ENCODE results near the gene VWA7.

Gene VWA7

DNA sequence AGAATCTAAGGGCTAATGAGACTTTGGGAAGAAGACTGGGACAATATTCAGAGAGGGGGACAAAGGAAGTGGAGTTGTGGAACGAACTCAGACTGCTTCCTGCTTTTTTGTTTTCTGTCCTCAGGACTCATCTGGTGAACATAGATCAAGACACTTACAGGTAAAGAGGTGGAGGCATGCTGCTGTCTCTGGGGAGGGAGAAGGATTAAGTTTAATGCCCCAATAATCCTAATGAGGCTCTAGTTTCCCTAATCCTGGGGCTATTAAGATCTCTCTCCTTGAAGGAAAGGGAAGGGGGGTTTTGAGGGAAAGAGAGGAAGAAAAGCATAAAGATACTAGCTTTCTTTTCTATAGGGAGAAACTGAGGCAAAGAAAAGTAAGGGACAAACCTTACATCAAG lies 32.7 kb downstream of the VWA7 start:
- DNase-seq, result no peak

- DNase-seq, result no peak
These were observed 34.2 kb downstream of the VWA7 start for GRCh38 chr6:31742894-31743293.

DNA sequence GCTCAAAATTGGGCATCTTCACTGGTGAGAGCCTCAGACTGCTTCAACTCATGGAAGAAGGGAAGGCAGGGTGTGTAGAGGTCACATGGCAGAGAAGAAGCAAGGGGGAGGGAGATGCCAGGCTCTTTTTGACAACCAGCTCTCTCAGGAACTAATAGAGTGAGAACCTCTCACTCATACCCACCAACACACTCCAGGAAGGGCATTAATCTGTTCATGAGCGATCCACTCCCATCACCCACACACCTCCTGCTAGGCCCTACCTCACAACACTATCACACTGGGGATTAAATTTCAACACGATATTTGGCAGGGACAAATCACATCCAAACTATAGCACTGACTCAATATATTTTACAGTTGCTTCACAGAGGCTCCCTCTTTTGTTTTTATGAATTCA lies 35.3 kb downstream of the VWA7 start:
- DNase-seq, result no peak

DNA sequence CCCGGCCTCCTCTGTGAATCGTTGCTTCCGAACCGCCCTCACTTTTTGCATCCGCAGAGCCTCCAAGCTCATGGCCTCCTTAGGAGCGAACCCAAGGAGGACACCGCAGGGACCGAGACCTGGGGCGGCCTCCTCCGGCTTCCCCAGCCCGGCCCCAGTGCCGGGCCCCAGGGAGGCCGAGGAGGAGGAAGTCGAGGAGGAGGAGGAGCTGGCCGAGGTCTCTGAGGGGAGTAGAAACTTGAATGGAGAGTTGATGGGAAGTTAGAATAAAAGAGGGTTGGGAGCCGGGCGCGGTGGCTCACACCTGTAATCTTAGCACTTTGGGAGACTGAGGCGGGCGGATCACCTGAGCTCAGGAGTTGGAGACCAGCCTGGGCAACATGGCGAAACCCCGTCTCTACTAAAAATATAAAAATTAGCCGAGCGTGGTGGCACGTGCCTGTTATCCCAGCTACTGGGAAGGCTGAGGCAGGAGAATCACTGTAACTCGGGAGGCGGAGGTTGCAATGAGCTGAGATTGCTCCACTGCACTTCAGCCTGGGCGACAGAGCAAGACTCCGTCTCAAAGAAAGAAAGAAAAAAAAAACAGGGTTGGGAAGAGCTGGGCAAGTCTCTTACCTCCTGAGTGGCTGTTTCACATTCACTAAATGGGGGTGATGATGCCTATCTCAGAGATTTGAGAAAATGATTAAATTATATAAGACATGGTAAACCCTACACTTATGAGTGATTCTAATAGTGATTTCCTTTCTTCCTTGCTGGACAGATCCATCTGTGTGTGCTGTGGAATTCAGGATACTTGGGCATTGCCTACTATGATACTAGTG lies 36.5 kb downstream of the VWA7 start:
- DNase-seq, result no peak

- DNase-seq, result peak; percentile 98
These were observed 37.3 kb downstream of the VWA7 start, which contains the start of gene MSH5 for GRCh38 chr6:31739639-31740396. TSS of gene MSH5 (plus strand) at chr6:31740005. CDS start at chr6:31740467, 462 bp downstream.

DNA sequence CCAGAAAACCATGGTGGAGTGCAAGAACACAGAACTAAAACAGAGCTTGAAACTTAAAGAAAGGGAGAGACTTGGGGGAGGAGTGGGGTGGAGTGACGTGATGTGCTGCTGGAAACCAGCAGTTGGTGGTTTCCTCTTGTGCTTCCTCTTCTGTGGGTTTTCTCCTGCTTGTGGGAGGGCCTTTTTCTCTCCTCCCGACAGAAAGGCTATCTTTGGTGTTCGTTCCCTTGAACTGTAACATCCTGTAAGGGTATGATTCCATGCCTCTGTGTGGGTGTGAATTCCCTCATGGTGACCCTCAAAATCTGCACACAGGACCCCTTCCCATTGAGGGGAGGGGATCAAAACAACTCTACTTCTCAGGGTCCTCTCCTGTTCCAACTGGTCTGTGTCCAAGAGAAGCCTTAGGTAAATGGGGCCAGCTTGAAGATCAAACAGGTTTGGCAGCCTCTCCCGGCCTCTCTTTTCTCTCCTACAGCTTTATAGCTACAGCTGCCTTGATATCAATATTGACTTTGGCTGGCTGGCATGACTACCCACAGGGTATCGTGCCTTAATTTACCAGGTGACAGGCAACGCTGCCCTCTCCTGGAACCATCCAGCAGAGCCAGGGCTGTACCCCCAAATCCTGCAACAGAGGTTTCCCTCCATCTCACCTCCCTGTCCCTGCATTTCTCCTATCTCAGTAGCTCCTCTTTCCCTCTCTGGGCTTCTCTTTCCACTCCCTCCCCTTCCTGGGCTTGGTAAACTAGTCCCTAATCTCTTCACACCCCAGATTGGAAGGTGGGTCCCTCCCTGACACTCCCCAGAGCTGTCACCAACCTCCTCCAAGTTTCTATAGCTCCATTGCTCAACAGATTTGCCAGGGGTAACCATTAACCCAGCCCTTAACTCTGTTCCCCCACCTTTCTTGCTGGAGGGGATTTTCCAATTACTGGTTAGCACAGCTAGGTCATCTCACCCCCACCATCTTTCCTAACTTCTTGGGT lies 38.8 kb downstream of the VWA7 start:
- DNase-seq, result peak; percentile 15

GRCh38 chr6:31737315-31737990 lies 39.7 kb downstream of the VWA7 start:
- DNase-seq, result no peak

GRCh38 chr6:31736768-31737314 lies 40.3 kb downstream of the VWA7 start:
- no peak for DNase-seq

DNA sequence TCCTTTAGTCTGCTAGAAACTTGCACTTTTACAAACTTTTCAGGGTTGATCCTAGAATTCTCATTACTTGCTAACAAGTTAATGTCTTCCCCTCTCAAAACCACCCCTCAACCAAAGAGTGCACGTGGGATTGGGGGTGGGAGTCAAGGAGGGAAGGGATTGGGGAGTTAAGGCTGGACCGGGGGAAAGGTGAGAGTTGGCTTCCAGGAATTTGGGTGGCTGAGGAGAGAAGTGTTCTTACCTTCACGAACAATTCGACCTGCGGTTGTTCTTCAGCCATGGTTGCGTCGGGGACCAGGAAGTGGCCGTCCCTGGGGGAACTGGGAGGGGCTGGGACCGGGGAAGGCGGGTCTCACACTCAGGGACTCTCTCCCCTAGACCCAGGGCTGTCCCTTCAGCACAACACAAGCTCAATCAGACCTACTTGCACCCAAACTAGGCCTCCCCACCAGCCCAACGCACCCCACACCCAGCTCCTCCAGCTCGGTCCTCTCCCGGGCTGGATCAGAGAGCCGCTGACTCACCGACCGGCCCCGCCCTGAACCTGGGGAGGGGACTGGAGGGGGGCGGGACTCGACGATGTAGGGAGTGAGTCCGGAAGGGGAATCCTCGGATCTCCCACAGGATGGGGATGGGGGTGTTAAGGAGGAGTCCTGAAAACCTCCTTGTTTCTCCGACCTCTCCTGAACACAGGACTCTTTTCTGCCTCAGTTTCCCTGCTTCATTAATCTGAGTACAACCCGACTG lies 40.9 kb downstream of the VWA7 start, which contains the start of gene CLIC1:
TSS of gene CLIC1 (minus strand) at position 510 of the 747 bp plus-strand sequence. CDS start at position 280, 230 bp downstream.
- DNase-seq, result no peak

DNA sequence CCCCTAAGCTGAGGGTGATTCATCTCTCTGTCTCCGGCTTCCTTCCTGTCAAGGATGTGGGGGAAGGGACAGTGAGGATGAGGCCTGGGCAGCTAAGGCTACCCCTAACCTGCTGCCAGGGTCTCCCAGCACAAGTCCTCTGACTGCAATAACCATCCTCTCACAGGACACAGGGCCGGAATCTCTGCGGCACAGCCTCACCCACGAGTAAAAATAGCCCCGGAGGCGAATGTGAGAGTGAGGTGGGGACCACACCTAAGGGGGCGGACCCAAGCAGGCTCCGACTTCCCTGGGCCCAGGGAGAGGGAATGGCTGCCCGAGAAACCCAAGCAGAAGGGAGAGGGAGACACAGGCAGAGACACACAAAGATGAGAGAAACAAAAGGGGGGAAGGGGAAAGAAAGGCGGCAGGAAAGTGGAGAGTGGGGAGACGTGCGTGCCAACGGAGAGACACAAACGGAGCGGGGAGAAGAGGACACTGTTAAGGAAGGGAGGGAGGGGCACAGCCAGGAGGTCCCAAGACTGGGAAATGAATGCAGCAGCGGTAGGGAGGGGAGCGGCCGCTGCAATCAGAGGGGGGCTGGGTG lies 42.2 kb downstream of the VWA7 start:
- no peak for DNase-seq

- DNase-seq, result no peak
These were observed 42.8 kb downstream of the VWA7 start for GRCh38 chr6:31734247-31734820.

GRCh38 chr6:31733734-31734133 lies 43.4 kb downstream of the VWA7 start:
- no peak for DNase-seq

DNA sequence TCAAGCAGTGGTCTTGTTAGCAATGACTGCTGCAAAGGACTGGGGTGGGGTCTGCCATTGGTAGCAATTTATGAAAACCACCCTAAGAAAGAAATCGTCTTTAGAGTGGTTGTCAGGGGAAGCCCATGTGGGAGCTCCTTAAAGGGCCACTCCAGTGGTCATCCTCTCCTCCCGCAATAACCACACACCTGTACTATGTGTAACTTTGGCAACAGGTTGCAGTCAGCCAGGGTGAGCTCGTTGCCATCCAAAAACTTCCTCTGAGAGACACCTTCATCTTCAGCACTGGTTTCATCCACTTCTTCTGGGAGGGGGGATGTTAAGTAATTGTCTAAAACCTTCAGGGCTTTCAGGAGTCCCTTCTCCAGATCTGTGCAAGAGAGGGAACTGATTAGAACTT lies 45.1 kb downstream of the VWA7 start:
- no peak for DNase-seq

- DNase-seq, result no peak
These were observed 46.5 kb downstream of the VWA7 start for GRCh38 chr6:31730631-31731086.

- no peak for DNase-seq
These were observed 47.0 kb downstream of the VWA7 start for GRCh38 chr6:31729979-31730630.

GRCh38 chr6:31729515-31729978 lies 47.6 kb downstream of the VWA7 start:
- DNase-seq, result peak; percentile 58

DNA sequence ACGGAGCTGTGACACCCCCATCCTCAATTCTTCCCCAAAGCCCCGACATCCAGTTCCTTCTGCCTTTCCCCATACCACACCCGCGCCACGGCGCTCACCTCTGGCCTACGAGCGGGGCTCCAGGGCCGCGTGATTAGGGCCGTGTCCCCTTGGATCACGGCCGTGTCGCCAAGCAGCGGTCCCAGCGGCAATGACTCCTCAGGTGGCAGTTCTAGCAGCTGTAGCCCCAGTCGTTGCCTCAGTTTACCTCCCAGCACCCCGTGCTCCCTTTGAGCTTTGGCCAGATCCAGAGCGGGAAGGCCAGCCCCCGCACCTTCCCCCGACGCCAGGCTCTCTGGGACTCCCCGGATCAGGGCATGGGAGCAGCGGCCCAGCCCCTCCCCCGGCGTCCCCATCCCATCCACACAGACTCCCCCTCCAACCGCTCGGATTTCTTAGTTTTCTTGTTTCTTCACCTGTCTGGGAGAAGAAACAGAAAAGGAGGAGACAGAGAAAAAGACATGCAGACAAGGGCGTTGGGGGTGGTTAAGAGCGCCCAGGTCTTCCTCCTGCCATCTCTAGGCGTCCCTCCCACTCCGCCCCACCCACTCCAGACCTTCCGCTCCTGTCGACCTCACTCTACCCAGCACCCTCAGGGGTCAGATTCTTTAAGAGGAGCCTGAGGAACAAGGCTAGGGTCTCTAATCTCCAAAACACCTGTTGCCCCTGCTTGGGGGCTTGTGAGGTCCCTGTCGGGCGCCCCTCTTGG lies 48.2 kb downstream of the VWA7 start, which contains the start of gene DDAH2:
TSS of gene DDAH2 (minus strand) at position 533 of the 748 bp plus-strand sequence. CDS start at position 395, 138 bp downstream.
- no peak for DNase-seq

All from DMS 273 treated with DMSO at 0.1 percent for 48 hours (cell line).